ENCODE data around the gene BET1L.

BET1L gene

DNA sequence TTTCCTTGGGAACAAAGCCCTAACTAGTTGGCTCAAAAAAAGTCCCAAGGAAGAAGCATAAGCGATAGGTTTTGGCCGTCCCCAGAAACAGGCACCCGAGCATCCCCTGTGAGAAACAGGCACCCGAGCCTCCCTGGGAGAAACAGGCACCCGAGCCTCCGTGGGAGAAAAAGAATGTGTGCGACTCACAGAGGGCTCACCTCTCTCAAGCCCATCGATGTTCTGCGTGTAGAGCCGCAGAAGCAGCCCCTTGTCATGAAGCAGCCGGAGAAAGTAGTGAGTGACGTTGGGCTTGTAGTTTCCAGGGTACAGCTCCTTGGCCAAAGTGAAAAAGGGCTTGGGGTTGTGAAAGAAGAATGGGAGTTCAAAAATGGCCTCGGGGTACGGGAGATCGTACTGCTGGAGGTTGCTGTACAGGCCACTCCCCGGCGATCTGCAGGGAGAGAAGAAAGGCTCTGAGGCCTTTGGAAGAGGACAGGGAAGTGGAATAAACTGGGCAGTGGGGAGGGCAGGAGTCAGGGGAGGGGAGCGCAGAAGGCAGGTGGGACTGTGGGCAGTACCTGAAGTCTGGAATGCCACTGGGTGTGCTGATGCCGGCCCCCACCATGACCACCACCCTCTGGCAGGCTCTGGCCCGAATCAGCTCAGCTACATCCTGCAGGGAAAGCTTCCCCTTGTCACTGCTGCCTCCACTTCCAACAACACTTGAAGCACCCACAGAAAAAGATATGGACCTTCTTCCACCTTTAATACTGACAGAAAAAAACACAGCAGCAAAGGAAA is 25.8 kb upstream of the BET1L start:
- CTCF ChIA-PET, result no interaction called here
- POLR2A ChIA-PET (ENCODE audit: low non-redundant PET), result no interaction called here
- H3K27ac ChIP-seq, result 0 out of 2 replicates have a peak overlapping the region, but pooled peaks have one; percentile 6
- TF ChIP-seq CTCF (conservative IDR thresholded peaks at IDR 0.05; ENCODE audit: low read depth), result no peak
- DNase-seq (ENCODE audit: low spot score), result no peak

DNA sequence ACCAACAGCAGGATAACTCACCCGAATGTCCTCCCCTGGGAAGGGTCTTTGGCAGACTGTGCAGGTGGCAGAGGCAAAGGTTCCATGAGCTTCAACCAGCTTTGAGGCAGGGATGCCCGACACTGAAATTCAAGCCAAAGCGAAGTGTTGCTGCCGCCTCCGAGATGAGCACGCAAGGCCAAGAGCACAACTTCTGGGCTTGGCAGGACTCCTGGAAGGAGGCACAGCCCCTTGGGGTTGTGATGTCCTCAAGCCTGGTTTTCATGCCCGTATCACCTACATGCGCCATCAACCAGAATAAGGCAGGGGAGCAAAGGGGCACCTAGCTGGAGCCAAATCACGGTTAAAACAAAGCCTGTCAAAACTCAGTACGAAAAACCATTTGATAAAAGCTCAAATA is 23.2 kb upstream of the BET1L start:
- TF ChIP-seq CTCF (conservative IDR thresholded peaks at IDR 0.05; ENCODE audit: low read depth), result no peak
- CTCF ChIA-PET, result interaction anchor here (1.2 kb wide), 1 partner anchor 21 kb away, joined by 3 read pairs; no protein-coding TSS in a partner anchor
- no peak for DNase-seq (ENCODE audit: low spot score)
- POLR2A ChIA-PET (ENCODE audit: low non-redundant PET), result no interaction called here
- no peak overlapping the region for H3K27ac ChIP-seq

- CTCF ChIA-PET, result no interaction called here
- POLR2A ChIA-PET (ENCODE audit: low non-redundant PET), result no interaction called here
- DNase-seq (ENCODE audit: low spot score), result no peak
- no peak for TF ChIP-seq CTCF (conservative IDR thresholded peaks at IDR 0.05; ENCODE audit: low read depth)
- H3K27ac ChIP-seq, result no peak overlapping the region
Measured at GRCh38 chr11:227824-228379, 20.7 kb upstream of the BET1L start.

- no peak for DNase-seq (ENCODE audit: low spot score)
- ChIA-PET POLR2A (ENCODE audit: low non-redundant PET) (no interaction called here), CTCF (no interaction called here)
- H3K27ac ChIP-seq, result no peak overlapping the region
- no peak for TF ChIP-seq CTCF (conservative IDR thresholded peaks at IDR 0.05; ENCODE audit: low read depth)
Measured at GRCh38 chr11:225734-226453, 18.7 kb upstream of the BET1L start.

DNA sequence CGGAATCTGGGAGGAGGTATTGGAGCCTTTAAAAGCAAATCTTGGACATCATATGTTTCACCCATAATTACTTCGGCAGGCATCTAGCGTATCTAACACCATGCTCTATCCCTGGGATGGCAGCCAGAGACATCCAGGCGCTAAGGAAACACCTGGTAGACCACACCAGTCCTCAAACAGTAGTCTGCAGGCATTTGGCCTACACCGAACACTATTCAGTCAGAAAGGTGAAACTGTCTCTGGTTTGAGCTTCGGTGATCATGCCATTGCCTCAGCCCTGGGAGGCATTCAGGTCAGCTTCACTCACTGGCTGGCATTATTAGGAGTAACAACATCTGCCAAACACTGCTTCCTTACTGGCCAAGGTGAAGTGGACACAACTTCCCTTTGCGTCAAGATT is 17.2 kb upstream of the BET1L start:
- no peak for TF ChIP-seq CTCF (conservative IDR thresholded peaks at IDR 0.05; ENCODE audit: low read depth)
- peak overlapping the region; percentile 72; the same call in 1 of the 2 replicates for H3K27ac ChIP-seq
- DNase-seq (ENCODE audit: low spot score), result no peak
- POLR2A ChIA-PET (ENCODE audit: low non-redundant PET), result no interaction called here
- CTCF ChIA-PET, result no interaction called here

GRCh38 chr11:223884-224283 is 16.7 kb upstream of the BET1L start:
- POLR2A ChIA-PET (ENCODE audit: low non-redundant PET), result no interaction called here
- CTCF ChIA-PET, result interaction anchor here (1.1 kb wide), 1 partner anchor 227 kb away, joined by 3 read pairs; no protein-coding TSS in a partner anchor
- H3K27ac ChIP-seq, result peak overlapping the region; percentile 72
- DNase-seq (ENCODE audit: low spot score), result no peak
- TF ChIP-seq CTCF (conservative IDR thresholded peaks at IDR 0.05; ENCODE audit: low read depth), result no peak

Measured in RWPE1 (cell line).